ENCODE results near the gene RABGAP1L. TPM values are rescaled to one million over a fixed set of nuclear protein-coding genes. Genes with fewer than 3 reads are reported as not detected.

RABGAP1L gene
- polyA plus RNA-seq, 1 donor (not counting 4 experiments of a cell fraction or from before 2014, with no cell fraction given) = 24.2 TPM

- TF ChIP-seq CTCF (optimal IDR thresholded peaks at IDR 0.05 in 1 of 3, IDR thresholded peaks at IDR 0.05 in 1 of 3, conservative IDR thresholded peaks at IDR 0.05 in 1 of 3; ENCODE audit: extremely low read depth in 1 of 3, insufficient read depth in 2 of 3, low read length in 3 of 3) (no peak), EZH2 (IDR thresholded peaks at IDR 0.05; ENCODE audit: low read length) (no peak)
- Histone ChIP-seq H3K9me1 (ENCODE audit: control insufficient read depth, extremely low read depth, insufficient read depth, low read length) (no peaks in the 10 kb centered on the region), H3K79me2 (ENCODE audit: control insufficient read depth, insufficient read depth, low read length) (peaks cover 6% of the 10 kb centered on the region), H3K27ac (ENCODE audit: control insufficient read depth, insufficient read depth, low read length) (no peak overlapping the region), H3K4me2 (ENCODE audit: control insufficient read depth, extremely low read depth, insufficient read depth, low read depth, low read length) (no peak overlapping the region), H3K36me3 (ENCODE audit: control insufficient read depth in 2 of 2, extremely low read depth in 1 of 2, insufficient read depth in 2 of 2, low read length in 2 of 2) (no peaks in the 10 kb centered on the region), H3K27me3 (ENCODE audit: control insufficient read depth, extremely low read depth, insufficient read depth, low read length) (no peaks in the 10 kb centered on the region), H2AFZ (ENCODE audit: control insufficient read depth, low read length) (no peak overlapping the region), H3K9me3 (ENCODE audit: control insufficient read depth, low read depth, low read length) (no peaks in the 10 kb centered on the region), H3K9ac (ENCODE audit: control insufficient read depth, extremely low read depth, insufficient read depth, low read length) (no peak overlapping the region), H4K20me1 (ENCODE audit: control insufficient read depth, extremely low read depth, insufficient read depth, low read length) (no peaks in the 10 kb centered on the region), H3K4me3 (ENCODE audit: control insufficient read depth in 2 of 3, extremely low read depth in 1 of 3, insufficient read depth in 2 of 3, low read depth in 1 of 3, low read length in 3 of 3) (no peak overlapping the region), H3K4me1 (ENCODE audit: control insufficient read depth, extremely low read depth, insufficient read depth, low read length) (no peaks in the 10 kb centered on the region)
- DNase-seq (ENCODE audit: low read depth, low spot score) = no peak
- dilution Hi-C loops (cut with MboI; ENCODE audit: extremely low pct_ligation_motif_present, low sequenced_read_pairs) = no loop called here
- no peak for FAIRE-seq
These were observed 56.4 kb downstream of the RABGAP1L start for GRCh38 chr1:174215766-174216165.

- peaks cover 6% of the 10 kb centered on the region for H3K4me1 ChIP-seq (ENCODE audit: control insufficient read depth, extremely low read depth, insufficient read depth, low read length)
- FAIRE-seq (no peak), DNase-seq (ENCODE audit: low read depth, low spot score) (no peak)
- no peaks in the 10 kb centered on the region for H3K9me1 ChIP-seq (ENCODE audit: control insufficient read depth, extremely low read depth, insufficient read depth, low read length)
- TF ChIP-seq EZH2 (IDR thresholded peaks at IDR 0.05; ENCODE audit: low read length) (no peak), CTCF (optimal IDR thresholded peaks at IDR 0.05 in 1 of 3, IDR thresholded peaks at IDR 0.05 in 1 of 3, conservative IDR thresholded peaks at IDR 0.05 in 1 of 3; ENCODE audit: extremely low read depth in 1 of 3, insufficient read depth in 2 of 3, low read length in 3 of 3) (no peak)
- H3K27me3 ChIP-seq (ENCODE audit: control insufficient read depth, extremely low read depth, insufficient read depth, low read length) = no peaks in the 10 kb centered on the region
- peaks cover 6% of the 10 kb centered on the region for H3K79me2 ChIP-seq (ENCODE audit: control insufficient read depth, insufficient read depth, low read length)
- H3K36me3 ChIP-seq (ENCODE audit: control insufficient read depth in 2 of 2, extremely low read depth in 1 of 2, insufficient read depth in 2 of 2, low read length in 2 of 2) = no peaks in the 10 kb centered on the region
- H3K27ac ChIP-seq (ENCODE audit: control insufficient read depth, insufficient read depth, low read length) = no peak overlapping the region
- dilution Hi-C loops (cut with MboI; ENCODE audit: extremely low pct_ligation_motif_present, low sequenced_read_pairs) = no loop called here
- H3K9me3 ChIP-seq (ENCODE audit: control insufficient read depth, low read depth, low read length) = no peaks in the 10 kb centered on the region
- H3K4me2 ChIP-seq (ENCODE audit: control insufficient read depth, extremely low read depth, insufficient read depth, low read depth, low read length) = no peak overlapping the region
- no peak overlapping the region for H3K4me3 ChIP-seq (ENCODE audit: control insufficient read depth in 2 of 3, extremely low read depth in 1 of 3, insufficient read depth in 2 of 3, low read depth in 1 of 3, low read length in 3 of 3)
- H3K9ac ChIP-seq (ENCODE audit: control insufficient read depth, extremely low read depth, insufficient read depth, low read length) = no peak overlapping the region
- no peaks in the 10 kb centered on the region for H4K20me1 ChIP-seq (ENCODE audit: control insufficient read depth, extremely low read depth, insufficient read depth, low read length)
- no peak overlapping the region for H2AFZ ChIP-seq (ENCODE audit: control insufficient read depth, low read length)
These were observed 57.9 kb downstream of the RABGAP1L start for GRCh38 chr1:174217248-174217647.

All from keratinocyte (primary cell).